HUES6 (cell line): ENCODE results near the gene NUP107.

ENCODE experiments used
- H3K27ac ChIP-seq: 2 replicates; pipeline ENCODE4 v1.7.0; 2013; ENCODE audit warnings: low read depth, mild to moderate bottlenecking, low read length, inconsistent platforms
- H3K27me3 ChIP-seq: 2 replicates; pipeline ENCODE4 v1.6.1; 2013; ENCODE audit warnings: low read length; ENCODE audit not compliant: control insufficient read depth, insufficient read depth
- H3K36me3 ChIP-seq: 2 replicates; pipeline ENCODE4 v1.6.1; 2013; ENCODE audit warnings: low read length; ENCODE audit not compliant: control insufficient read depth, insufficient read depth
- H3K4me1 ChIP-seq: 2 replicates; pipeline ENCODE4 v1.6.1; 2013; ENCODE audit warnings: low read length; ENCODE audit not compliant: control insufficient read depth, insufficient read depth
- H3K4me3 ChIP-seq: 2 replicates; pipeline ENCODE4 v1.5.1; 2013; ENCODE audit warnings: low read depth, low read length
- H3K9ac ChIP-seq: one replicate; pipeline ENCODE4 v1.6.1; 2013; ENCODE audit warnings: mild to moderate bottlenecking, low read length
- H3K9me3 ChIP-seq: 2 replicates; pipeline ENCODE4 v1.6.1; 2013; ENCODE audit warnings: low read depth, low read length; ENCODE audit not compliant: control insufficient read depth, insufficient read depth

Gene NUP107

DNA sequence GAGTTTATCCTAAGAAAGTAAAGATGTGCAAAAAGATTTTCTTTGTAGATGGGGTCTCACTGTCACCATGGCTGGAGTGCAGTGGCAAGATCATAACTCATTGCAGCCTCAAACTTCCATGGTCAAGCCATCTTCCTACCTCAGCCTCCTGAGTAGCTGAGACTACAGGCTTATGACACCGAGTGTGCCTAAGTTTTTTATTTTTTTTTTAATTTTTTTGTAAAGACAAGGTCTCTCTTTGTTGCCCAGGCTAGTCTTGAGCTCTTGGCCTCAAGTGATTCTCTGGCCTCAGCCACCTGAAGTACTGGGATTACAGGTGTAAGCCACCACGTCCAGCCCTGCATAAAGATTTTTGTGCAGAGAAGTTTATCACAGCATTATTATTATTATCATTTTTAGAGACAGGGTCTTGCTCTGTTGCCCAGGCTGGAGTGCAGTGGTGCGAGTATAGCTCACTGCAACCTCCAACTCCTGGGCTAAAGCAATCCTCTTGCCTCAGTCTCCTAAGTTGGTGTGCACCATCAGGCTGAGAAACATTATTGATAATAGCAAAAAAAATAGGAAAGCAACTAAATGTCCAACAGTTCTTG, 101.9 kb downstream of the NUP107 start:
- Histone ChIP-seq H3K36me3 (no peaks in the 10 kb centered on the region), H3K9ac (no peak overlapping the region), H3K9me3 (no peaks in the 10 kb centered on the region), H3K4me1 (peaks cover 11% of the 10 kb centered on the region; the same call in 1 of the 2 replicates), H3K27me3 (no peaks in the 10 kb centered on the region), H3K27ac (no peak overlapping the region), H3K4me3 (no peak overlapping the region)

DNA sequence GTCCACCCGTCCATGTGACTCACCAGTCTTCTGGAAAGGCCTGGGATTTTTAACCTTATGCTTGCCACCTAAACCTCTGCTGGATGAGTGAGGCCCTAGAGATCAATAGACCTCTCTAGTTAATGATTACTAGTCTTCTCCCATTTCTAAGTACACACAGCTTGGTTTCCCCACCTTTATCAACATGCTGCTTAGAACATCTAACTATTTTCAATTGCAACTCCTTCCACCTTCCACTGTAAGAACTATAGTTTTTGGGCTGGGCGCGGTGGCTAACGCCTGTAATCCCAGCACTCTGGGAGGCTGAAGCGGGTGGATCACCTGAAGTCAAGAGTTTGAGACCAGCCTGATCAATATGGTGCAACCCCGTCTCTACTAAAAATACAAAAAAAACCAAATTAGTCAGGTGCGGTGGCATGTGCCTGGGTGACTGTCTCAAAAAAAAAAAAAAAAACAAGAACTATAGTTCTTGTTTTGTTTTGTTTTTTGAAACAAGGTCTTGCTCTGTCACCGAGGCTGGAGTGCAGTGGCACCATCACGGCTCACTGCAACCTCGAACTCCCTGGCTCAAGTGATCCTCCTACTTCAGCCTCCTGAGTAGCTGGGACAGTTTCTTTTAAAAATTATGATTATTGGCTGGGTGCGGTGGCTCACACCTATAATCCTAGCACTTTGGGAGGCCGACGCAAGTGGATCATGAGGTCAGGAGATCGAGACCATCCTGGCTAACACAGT, 102.5 kb downstream of the NUP107 start:
- no peak overlapping the region for H3K4me3 ChIP-seq
- no peak overlapping the region for H3K9ac ChIP-seq

DNA sequence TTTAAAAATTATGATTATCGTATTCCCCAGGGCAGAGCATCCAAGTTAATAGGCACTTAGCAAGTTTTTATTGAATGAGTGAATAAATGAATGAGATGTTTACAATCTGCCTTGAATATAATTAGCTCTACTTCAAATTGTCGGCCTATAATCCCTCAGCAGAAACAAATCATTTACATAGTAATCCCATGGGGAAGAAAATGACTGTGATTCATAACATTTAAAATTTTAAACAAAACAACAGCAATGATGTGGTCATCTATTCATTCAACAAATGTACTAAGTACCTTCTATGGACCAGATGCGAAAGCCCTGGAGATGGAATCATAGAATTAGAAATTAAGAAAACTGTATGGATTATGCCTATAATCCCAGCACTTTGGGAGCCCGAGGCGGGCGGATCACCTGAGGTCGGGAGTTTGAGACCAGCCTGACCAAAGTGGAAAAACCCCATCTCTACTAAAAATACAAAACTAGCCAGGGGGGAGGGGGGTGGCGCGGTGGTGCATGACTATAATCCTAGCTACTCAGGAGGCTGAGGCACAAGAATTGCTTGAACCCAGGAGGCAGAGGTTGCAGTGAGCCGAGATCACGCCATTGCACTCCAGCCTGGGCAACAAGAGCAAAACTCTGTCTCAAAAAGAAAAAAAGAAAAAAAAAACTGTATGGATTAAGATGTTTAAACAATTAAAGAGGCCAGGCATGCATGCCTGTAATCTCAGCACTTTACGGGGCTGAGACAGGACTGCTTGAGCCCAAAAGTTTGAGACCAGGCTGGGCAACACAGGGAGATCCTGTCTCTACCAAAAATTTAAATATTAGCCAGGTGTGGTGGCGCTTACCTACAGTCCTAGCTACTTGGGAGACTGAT, 103.5 kb downstream of the NUP107 start:
- H3K36me3 ChIP-seq, result no peaks in the 10 kb centered on the region
- H3K27me3 ChIP-seq, result no peaks in the 10 kb centered on the region
- H3K4me3 ChIP-seq, result no peak overlapping the region
- no peak overlapping the region for H3K9ac ChIP-seq
- no peaks in the 10 kb centered on the region for H3K9me3 ChIP-seq
- peaks cover 8% of the 10 kb centered on the region; the same call in 1 of the 2 replicates for H3K4me1 ChIP-seq
- H3K27ac ChIP-seq, result no peak overlapping the region

More for the DNA sequence above, 102.5 kb downstream of the NUP107 start:
- peaks cover 8% of the 10 kb centered on the region; the same call in 1 of the 2 replicates for H3K4me1 ChIP-seq
- no peaks in the 10 kb centered on the region for H3K36me3 ChIP-seq
- H3K9me3 ChIP-seq, result no peaks in the 10 kb centered on the region
- no peaks in the 10 kb centered on the region for H3K27me3 ChIP-seq
- H3K27ac ChIP-seq, result no peak overlapping the region

DNA sequence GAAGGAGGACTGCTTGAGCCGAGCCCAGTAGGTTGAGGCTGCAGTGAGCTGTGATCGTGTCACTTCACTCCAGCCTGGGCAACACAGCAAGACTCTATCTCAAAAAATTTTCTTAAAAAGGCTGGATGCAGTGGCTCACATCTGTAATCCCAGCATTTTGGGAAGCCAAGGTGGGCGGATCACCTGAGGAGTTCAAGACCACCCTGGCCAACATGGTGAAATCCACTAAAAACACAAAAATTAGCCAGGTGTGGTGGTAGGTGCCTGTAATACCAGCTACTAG, 104.1 kb downstream of the NUP107 start:
- Histone ChIP-seq H3K27ac (no peak overlapping the region), H3K4me3 (no peak overlapping the region), H3K36me3 (no peaks in the 10 kb centered on the region), H3K9ac (no peak overlapping the region), H3K27me3 (no peaks in the 10 kb centered on the region), H3K9me3 (no peaks in the 10 kb centered on the region), H3K4me1 (peaks cover 8% of the 10 kb centered on the region; the same call in 1 of the 2 replicates)

DNA sequence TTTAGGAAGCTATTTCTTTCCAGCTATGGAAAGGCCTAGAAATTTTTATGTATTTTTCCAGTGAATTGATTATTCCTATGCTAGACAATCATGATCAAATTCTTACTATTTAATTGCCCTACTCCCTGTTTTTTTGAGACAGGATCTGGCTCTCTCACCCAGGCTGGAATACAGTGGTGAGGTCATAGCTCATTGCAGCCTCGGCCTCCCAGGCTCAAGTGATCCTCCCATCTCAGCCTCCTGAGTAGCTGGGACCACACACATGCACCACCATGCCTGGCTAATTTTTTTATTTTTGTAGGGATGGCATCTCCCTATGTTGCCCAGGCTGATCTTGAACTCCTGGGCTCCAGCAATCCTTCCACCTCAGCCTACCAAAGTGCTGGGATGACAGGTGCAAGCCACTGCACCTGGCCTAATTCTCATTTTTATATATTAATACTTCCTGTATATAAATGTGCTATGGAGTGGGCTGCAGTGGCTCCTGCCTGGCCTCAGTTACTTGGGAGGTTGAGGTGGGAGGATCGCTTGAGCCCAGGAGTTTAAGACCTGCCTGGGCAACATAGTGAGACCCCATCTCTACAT, 105.2 kb downstream of the NUP107 start:
- H3K36me3 ChIP-seq, result no peaks in the 10 kb centered on the region
- no peaks in the 10 kb centered on the region for H3K9me3 ChIP-seq
- H3K4me1 ChIP-seq, result peaks cover 6% of the 10 kb centered on the region; the same call in 1 of the 2 replicates
- no peak overlapping the region for H3K27ac ChIP-seq
- H3K9ac ChIP-seq, result no peak overlapping the region
- H3K4me3 ChIP-seq, result no peak overlapping the region
- no peaks in the 10 kb centered on the region for H3K27me3 ChIP-seq

DNA sequence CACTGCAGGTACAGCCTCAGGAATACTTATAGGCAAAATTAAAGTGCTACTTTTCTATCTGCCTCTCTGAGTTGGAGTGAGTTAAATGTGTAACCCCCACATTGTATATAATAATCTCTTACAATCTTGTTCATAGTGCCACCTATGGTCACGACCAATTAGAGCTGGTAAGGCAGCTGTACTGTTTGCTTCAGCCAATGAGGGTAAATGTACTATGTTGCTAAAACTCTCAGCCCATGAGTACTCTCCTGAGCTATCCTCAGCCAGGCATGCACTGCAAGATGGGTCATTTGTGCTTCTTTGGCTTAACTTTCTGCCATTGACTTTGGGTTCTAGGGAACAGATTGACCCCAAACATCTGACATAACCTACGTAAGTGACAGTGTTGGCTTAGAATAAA, 106.2 kb downstream of the NUP107 start:
- Histone ChIP-seq H3K9me3 (no peaks in the 10 kb centered on the region), H3K36me3 (no peaks in the 10 kb centered on the region), H3K4me1 (no peaks in the 10 kb centered on the region), H3K27me3 (no peaks in the 10 kb centered on the region), H3K27ac (no peak overlapping the region), H3K9ac (no peak overlapping the region), H3K4me3 (no peak overlapping the region)

DNA sequence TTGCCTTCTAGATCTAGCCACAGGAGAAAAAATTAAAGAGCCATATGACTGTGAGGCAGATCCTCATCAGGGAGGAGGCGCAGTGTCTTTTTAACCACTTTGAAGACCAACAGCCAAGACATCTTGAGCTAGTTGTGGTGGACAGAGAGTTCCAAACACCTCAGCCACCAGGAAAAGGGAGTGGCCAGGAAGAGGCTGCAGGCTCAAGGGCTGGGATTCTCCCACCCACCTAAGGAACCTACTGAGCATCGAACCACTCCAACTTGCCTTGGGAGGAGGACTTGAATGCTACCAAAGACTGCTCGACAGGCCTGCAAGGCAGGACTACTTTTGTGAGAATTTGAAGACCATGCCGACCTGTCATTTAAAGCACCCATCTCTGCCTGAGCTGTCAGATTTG, 106.7 kb downstream of the NUP107 start:
- Histone ChIP-seq H3K27ac (no peak overlapping the region), H3K4me1 (no peaks in the 10 kb centered on the region)

DNA sequence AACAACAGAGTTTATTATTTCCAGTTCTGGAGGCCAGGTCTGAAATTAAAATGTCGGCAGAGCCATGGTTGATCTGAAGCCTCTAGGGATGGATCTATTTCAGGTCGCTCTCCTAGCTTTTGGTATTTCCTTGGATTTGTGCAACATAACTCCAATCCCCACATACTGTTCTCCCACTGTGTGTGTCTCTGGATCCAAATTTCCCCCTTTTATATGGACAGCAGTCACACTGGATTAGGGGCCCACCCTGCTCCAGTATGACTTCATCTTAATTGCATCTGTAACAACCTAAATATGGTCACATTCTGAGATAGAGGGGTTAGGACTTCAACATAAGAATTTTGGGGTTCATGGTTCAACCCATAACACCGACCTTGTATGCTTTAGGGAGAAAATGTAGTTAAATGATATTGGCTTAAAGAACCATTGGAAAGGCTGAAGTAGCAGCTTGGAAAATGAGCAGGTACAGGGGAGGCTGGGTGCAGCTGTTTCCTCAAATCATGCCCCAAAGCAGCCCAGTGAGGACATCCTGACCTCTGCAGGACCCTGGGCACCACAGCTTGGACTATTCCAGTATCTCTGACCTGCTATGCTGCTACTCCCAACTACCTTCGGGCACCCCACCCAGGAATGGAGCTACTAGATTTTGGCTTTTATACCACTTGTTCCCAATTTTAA, 107.3 kb downstream of the NUP107 start:
- H3K9ac ChIP-seq, result no peak overlapping the region
- H3K27ac ChIP-seq, result no peak overlapping the region
- H3K27me3 ChIP-seq, result no peaks in the 10 kb centered on the region
- no peaks in the 10 kb centered on the region for H3K4me1 ChIP-seq
- no peaks in the 10 kb centered on the region for H3K9me3 ChIP-seq
- no peaks in the 10 kb centered on the region for H3K36me3 ChIP-seq
- no peak overlapping the region for H3K4me3 ChIP-seq

More for the DNA sequence above, 106.7 kb downstream of the NUP107 start:
- H3K27me3 ChIP-seq, result no peaks in the 10 kb centered on the region
- H3K9me3 ChIP-seq, result no peaks in the 10 kb centered on the region
- no peak overlapping the region for H3K9ac ChIP-seq
- no peaks in the 10 kb centered on the region for H3K36me3 ChIP-seq
- no peak overlapping the region for H3K4me3 ChIP-seq

DNA sequence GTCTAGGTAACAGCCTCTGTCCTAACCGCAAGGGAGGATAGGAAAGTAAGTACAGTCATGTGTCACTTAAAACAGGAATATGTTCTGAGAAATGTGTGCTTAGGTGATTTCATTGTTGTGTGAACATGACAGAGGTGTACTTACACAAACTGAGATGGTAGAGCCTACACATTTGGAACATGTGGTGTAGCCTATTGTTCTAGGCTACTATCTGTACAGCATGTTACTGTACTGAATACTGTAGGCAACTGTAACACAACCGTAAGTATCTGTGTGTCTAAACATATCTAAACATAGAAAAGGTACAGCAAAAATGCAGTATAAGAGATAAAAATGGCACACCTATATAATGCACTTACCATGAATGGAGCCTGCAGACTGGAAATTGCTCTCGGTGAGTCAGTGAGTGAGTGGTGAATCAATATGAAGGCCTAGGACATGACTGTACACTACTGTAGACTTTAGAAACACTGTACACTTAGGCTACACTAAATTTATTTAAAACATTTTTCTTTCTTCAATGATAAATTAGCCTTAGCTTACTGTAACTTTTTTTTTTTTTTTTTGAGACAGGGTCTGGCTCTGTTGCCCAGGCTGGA, 108.0 kb downstream of the NUP107 start:
- no peak overlapping the region for H3K4me3 ChIP-seq
- H3K9me3 ChIP-seq, result no peaks in the 10 kb centered on the region
- no peaks in the 10 kb centered on the region for H3K27me3 ChIP-seq
- H3K4me1 ChIP-seq, result no peaks in the 10 kb centered on the region
- no peaks in the 10 kb centered on the region for H3K36me3 ChIP-seq
- no peak overlapping the region for H3K27ac ChIP-seq
- H3K9ac ChIP-seq, result no peak overlapping the region
